IMR-90 (cell line): ENCODE results near the gene LDB1. TPM values are rescaled to one million over a fixed set of nuclear protein-coding genes. Genes with fewer than 3 reads are reported as not detected.

ENCODE experiments used
- ATAC-seq: fragments of 200-7000 bp; cut with Tn5 transposase; 2 replicates; pipeline ENCODE4 v1.9.1; 2020; ENCODE audit warnings: low read depth, mild to moderate bottlenecking, moderate library complexity
- BruUV-seq: library from RNA; stranded (reverse); fragments of 400-500 nt; replicated peaks from 2 replicates; lab custom pipeline; 2021; lab: Mats Ljungman, UMichigan
- CTCF ChIA-PET: fragments of 300-600 bp; formaldehyde crosslinking; extraction: SDS; loops from one replicate; lab custom pipeline; 2021; ENCODE audit warnings: antibody characterized with exemption; lab: Yijun Ruan, JAX
- POLR2A ChIA-PET: fragments of 300-600 bp; sonication (Branson Sonifier 250); formaldehyde crosslinking; loops from one replicate; lab custom pipeline; 2022; ENCODE audit warnings: antibody characterized with exemption; ENCODE audit not compliant: unreplicated experiment; lab: Charles Lee
- DNase-seq: peaks from one replicate; pipeline ENCODE4 v3.0.0; 2013
- H2AFZ ChIP-seq: replicated peaks from 2 replicates; pipeline ENCODE3; 2013; ENCODE audit warnings: low read length, mild to moderate bottlenecking; ENCODE audit not compliant: poor library complexity
- H2AK5ac ChIP-seq: 2 replicates; pipeline ENCODE4 v1.6.1; 2013; ENCODE audit warnings: low read depth, low read length, inconsistent platforms
- H2AK9ac ChIP-seq: replicated peaks from 2 replicates; pipeline ENCODE3; 2013; ENCODE audit warnings: mild to moderate bottlenecking, low read depth, low read length, moderate library complexity; ENCODE audit not compliant: poor library complexity
- H2BK120ac ChIP-seq: 2 replicates; pipeline ENCODE4 v1.6.1; 2013; ENCODE audit warnings: low read depth, low read length, inconsistent platforms
- H2BK15ac ChIP-seq: 3 replicates; pipeline ENCODE4 v1.6.1; 2013; ENCODE audit warnings: low read depth, low read length, inconsistent platforms
- H2BK20ac ChIP-seq: 2 replicates; pipeline ENCODE4 v1.6.1; 2013; ENCODE audit warnings: low read depth, mild to moderate bottlenecking, inconsistent platforms, low read length, moderate library complexity
- H2BK5ac ChIP-seq: 2 replicates; pipeline ENCODE4 v1.6.1; 2013; ENCODE audit warnings: mild to moderate bottlenecking, low read depth, low read length, inconsistent platforms; ENCODE audit not compliant: poor library complexity, severe bottlenecking
- H3K14ac ChIP-seq: replicated peaks from 2 replicates; pipeline ENCODE4 v1.6.1; 2013; ENCODE audit warnings: low read depth, low read length, inconsistent platforms
- H3K18ac ChIP-seq: 2 replicates; pipeline ENCODE4 v1.6.1; 2013; ENCODE audit warnings: low read depth, low read length, control low read depth
- H3K23ac ChIP-seq: 2 replicates; pipeline ENCODE4 v1.6.1; 2013; ENCODE audit warnings: low read depth, low read length, inconsistent platforms
- H3K27ac ChIP-seq: 2 replicates; pipeline ENCODE4 v1.5.1; 2013; ENCODE audit warnings: mild to moderate bottlenecking, control low read depth, low read length; ENCODE audit not compliant: insufficient read depth
- H3K27me3 ChIP-seq: 2 replicates; pipeline ENCODE4 v1.6.1; 2013; ENCODE audit warnings: low read length; ENCODE audit not compliant: control insufficient read depth, insufficient read depth
- H3K36me3 ChIP-seq: 2 replicates; pipeline ENCODE4 v1.6.1; 2013; ENCODE audit warnings: low read length, mixed read lengths; ENCODE audit not compliant: control insufficient read depth, insufficient read depth
- H3K4ac ChIP-seq: 2 replicates; pipeline ENCODE4 v1.6.1; 2013; ENCODE audit warnings: low read depth, low read length, inconsistent platforms
- H3K4me1 ChIP-seq: 2 replicates; pipeline ENCODE4 v1.6.1; 2013; ENCODE audit warnings: low read length, mixed read lengths; ENCODE audit not compliant: control insufficient read depth, insufficient read depth
- H3K4me2 ChIP-seq: 2 replicates; pipeline ENCODE4 v1.6.1; 2013; ENCODE audit warnings: low read depth, mild to moderate bottlenecking, control low read depth, low read length, moderate library complexity
- H3K4me3 ChIP-seq: 2 replicates; pipeline ENCODE4 v1.5.1; 2013; ENCODE audit warnings: low read depth, mild to moderate bottlenecking, control low read depth, low read length, moderate library complexity; ENCODE audit not compliant: insufficient read depth
- H3K56ac ChIP-seq: 2 replicates; pipeline ENCODE4 v1.6.1; 2013; ENCODE audit warnings: low read length, inconsistent platforms; ENCODE audit not compliant: insufficient read depth; ENCODE audit errors: extremely low read depth
- H3K79me1 ChIP-seq, 2 experiments: 2 replicates each; pipeline ENCODE4 v1.6.1; 2013; ENCODE audit warnings: low read length in 2 of 2, inconsistent platforms in 1 of 2, low read depth in 1 of 2
- H3K9ac ChIP-seq: 2 replicates; pipeline ENCODE4 v1.6.1; 2013; ENCODE audit warnings: low read depth, low read length, control low read depth
- H3K9me1 ChIP-seq: 2 replicates; pipeline ENCODE4 v1.6.1; 2013; ENCODE audit warnings: low read length, inconsistent platforms; ENCODE audit not compliant: insufficient read depth
- H3K9me3 ChIP-seq: 2 replicates; pipeline ENCODE4 v1.6.1; 2013; ENCODE audit warnings: low read length; ENCODE audit not compliant: control insufficient read depth, insufficient read depth
- H4K20me1 ChIP-seq: 2 replicates; pipeline ENCODE4 v1.6.1; 2013; ENCODE audit warnings: low read length, inconsistent platforms; ENCODE audit not compliant: insufficient read depth
- H4K5ac ChIP-seq: 2 replicates; pipeline ENCODE4 v1.6.1; 2013; ENCODE audit warnings: mild to moderate bottlenecking, low read depth, low read length, control low read depth
- H4K8ac ChIP-seq, 2 experiments: 2 replicates each; pipeline ENCODE4 v1.6.1; 2013; ENCODE audit warnings: low read depth in 2 of 2, low read length in 2 of 2, control low read depth in 1 of 2, inconsistent platforms in 1 of 2
- H4K91ac ChIP-seq: 2 replicates; pipeline ENCODE4 v1.6.1; 2013; ENCODE audit warnings: low read depth, low read length, inconsistent platforms; ENCODE audit not compliant: insufficient read depth
- BHLHE40 ChIP-seq: fragments of 150-350 bp; IDR thresholded peaks from 2 replicates; pipeline ENCODE4 v1.6.1; 2016; ENCODE audit warnings: mild to moderate bottlenecking, low read depth, low read length
- CHD1 ChIP-seq: IDR thresholded peaks from 2 replicates; pipeline ENCODE4 v1.6.1; 2012; ENCODE audit warnings: low read depth, low read length, improper control_type of control experiment
- FOS ChIP-seq: fragments of 150-350 bp; IDR thresholded peaks from 2 replicates; pipeline ENCODE4 v1.6.1; 2016; ENCODE audit warnings: low read depth, low read length
- MAFK ChIP-seq: IDR thresholded peaks from 2 replicates; pipeline ENCODE4 v1.6.1; 2012; ENCODE audit warnings: low read depth, low read length, improper control_type of control experiment
- MAZ ChIP-seq: IDR thresholded peaks from 2 replicates; pipeline ENCODE4 v1.6.1; 2012; ENCODE audit warnings: low read depth, mild to moderate bottlenecking, low read length, improper control_type of control experiment, moderate library complexity, borderline replicate concordance
- MXI1 ChIP-seq: IDR thresholded peaks from 2 replicates; pipeline ENCODE4 v1.6.1; 2012; ENCODE audit warnings: low read depth, mild to moderate bottlenecking, low read length, moderate library complexity, borderline replicate concordance
- NFE2L2 ChIP-seq: fragments of 150-350 bp; IDR thresholded peaks from 2 replicates; pipeline ENCODE4 v1.6.1; 2016; ENCODE audit warnings: low read depth, mild to moderate bottlenecking, low read length
- POLR2A ChIP-seq: IDR thresholded peaks from 2 replicates; pipeline ENCODE4 v1.6.1; 2012; ENCODE audit warnings: mild to moderate bottlenecking, low read depth, low read length
- RAD21 ChIP-seq: IDR thresholded peaks from 2 replicates; pipeline ENCODE4 v1.6.1; 2012; ENCODE audit warnings: low read length, improper control_type of control experiment
- RCOR1 ChIP-seq: IDR thresholded peaks from 2 replicates; pipeline ENCODE4 v1.6.1; 2012; ENCODE audit warnings: mild to moderate bottlenecking, low read length, improper control_type of control experiment; ENCODE audit not compliant: insufficient replicate concordance
- RFX5 ChIP-seq: IDR thresholded peaks from 2 replicates; pipeline ENCODE4 v1.8.0; 2012; ENCODE audit warnings: low read depth, mild to moderate bottlenecking, low read length, moderate library complexity
- SMC3 ChIP-seq: fragments of 150-350 bp; IDR thresholded peaks from 2 replicates; pipeline ENCODE4 v1.6.1; 2016; ENCODE audit warnings: low read depth, mild to moderate bottlenecking, antibody characterized with exemption, low read length, moderate library complexity
- WGBS, 2 experiments: methylation state at CpG; one replicate each; pipeline versions ENCODE4 v1.1.5 to v1.1.7; 2013; ENCODE audit warnings: missing lambda C conversion rate in 2 of 2; ENCODE audit not compliant: insufficient read length in 1 of 2; ENCODE audit errors: extremely low coverage in 2 of 2; 5-methylcytosine and 5-hydroxymethylcytosine counted together
- dilution Hi-C: fragments of 300-500 bp; cut with HindIII; formaldehyde crosslinking; loops from one replicate; pipeline ENCODE4 v1.14.3; 2018; ENCODE audit warnings: low sequenced_read_pairs; ENCODE audit not compliant: unreplicated experiment
- in situ Hi-C: fragments of 300-500 bp; cut with MboI; formaldehyde crosslinking; loops from 3 replicates; pipeline ENCODE4 v1.14.3; 2019; ENCODE audit warnings: low sequenced_read_pairs, inconsistent platforms, mixed read lengths
- intact Hi-C: fragments of 100-400 bp; cut with micrococcal nuclease; formaldehyde crosslinking; loops from 2 replicates; pipeline ENCODE4 v1.10.0; 2022
- polyA plus RNA-seq, 3 experiments: library from polyadenylated mRNA; depleted of rRNA; stranded (reverse); fragments of >200 nt; gene quantifications; 2 replicates each; pipeline ENCODE4 v1.2.3, GENCODE V29; 2012; ENCODE audit warnings: low replicate concordance in 1 of 3
- total RNA-seq: library from RNA; depleted of rRNA; stranded (reverse); fragments of >200 nt; gene quantifications from 2 replicates; pipeline ENCODE4 v1.2.3, GENCODE V29; 2012
- TF ChIP-seq, protein P1 (sequence below): fragments of 150-350 bp; IDR thresholded peaks from 2 replicates; pipeline ENCODE4 v1.6.1; 2016; ENCODE audit warnings: low read depth, mild to moderate bottlenecking, low read length, moderate library complexity, borderline replicate concordance
- TF ChIP-seq, protein P2 (sequence below): fragments of 150-350 bp; IDR thresholded peaks from 2 replicates; pipeline ENCODE4 v1.6.1; 2017; ENCODE audit warnings: mild to moderate bottlenecking, antibody characterized with exemption, low read length, low read depth
- TF ChIP-seq, protein P3 (sequence below): conservative IDR thresholded peaks from 2 replicates; pipeline ENCODE4 v1.5.1; 2012; ENCODE audit warnings: mild to moderate bottlenecking, low read depth, low read length, improper control_type of control experiment

Gene LDB1
- total and polyA plus RNA-seq, 2 of the 4 experiments (the other 2 are of a cell fraction): 47.9 to 92.4 TPM

DNA sequence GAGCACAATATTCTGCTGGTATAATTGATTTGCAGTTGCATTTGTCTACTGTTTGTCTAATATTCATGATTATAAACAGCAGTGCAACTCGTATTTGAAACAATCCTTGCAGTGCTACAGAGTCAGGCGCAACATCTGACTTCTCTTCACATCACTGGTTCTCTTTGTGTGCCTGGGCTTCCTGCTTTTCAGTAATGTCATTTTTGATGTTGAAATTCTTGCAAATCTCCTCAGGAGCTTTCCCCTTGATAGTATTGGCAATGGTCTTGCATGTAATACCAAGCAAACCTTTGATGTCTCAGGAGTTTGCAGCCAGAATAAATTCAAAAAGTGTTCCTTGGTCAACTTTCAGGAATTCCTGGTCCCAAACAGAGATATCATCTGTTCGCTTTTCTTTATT, 34.8 kb downstream of the LDB1 start:
- in situ Hi-C loops: no loop called here
- no peak overlapping the region for H4K91ac ChIP-seq
- ATAC-seq (no peak), DNase-seq (no peak)
- H2AK9ac ChIP-seq: no peak overlapping the region
- no peak overlapping the region for H2BK20ac ChIP-seq
- no peak overlapping the region for H3K56ac ChIP-seq
- peaks cover 3% of the 10 kb centered on the region; the same call in 1 of the 2 replicates for H3K36me3 ChIP-seq
- H4K20me1 ChIP-seq: no peaks in the 10 kb centered on the region
- ChIA-PET CTCF (no interaction called here), POLR2A (no interaction called here)
- H3K27me3 ChIP-seq: no peaks in the 10 kb centered on the region
- no peak overlapping the region for H4K8ac ChIP-seq
- intact Hi-C loops: no loop called here
- no peaks in the 10 kb centered on the region for H3K4me1 ChIP-seq
- no peak overlapping the region for H3K27ac ChIP-seq
- H4K5ac ChIP-seq: no peak overlapping the region
- no peak overlapping the region for H2BK5ac ChIP-seq
- TF ChIP-seq RAD21 (no peak), NFE2L2 (no peak), BHLHE40 (no peak), RFX5 (no peak), POLR2A (no peak), MAFK (no peak), RCOR1 (no peak), MXI1 (no peak), FOS (no peak), MAZ (no peak), CHD1 (no peak), SMC3 (no peak)
- TF ChIP-seq, protein P1, sequence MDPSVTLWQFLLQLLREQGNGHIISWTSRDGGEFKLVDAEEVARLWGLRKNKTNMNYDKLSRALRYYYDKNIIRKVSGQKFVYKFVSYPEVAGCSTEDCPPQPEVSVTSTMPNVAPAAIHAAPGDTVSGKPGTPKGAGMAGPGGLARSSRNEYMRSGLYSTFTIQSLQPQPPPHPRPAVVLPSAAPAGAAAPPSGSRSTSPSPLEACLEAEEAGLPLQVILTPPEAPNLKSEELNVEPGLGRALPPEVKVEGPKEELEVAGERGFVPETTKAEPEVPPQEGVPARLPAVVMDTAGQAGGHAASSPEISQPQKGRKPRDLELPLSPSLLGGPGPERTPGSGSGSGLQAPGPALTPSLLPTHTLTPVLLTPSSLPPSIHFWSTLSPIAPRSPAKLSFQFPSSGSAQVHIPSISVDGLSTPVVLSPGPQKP: no peak
- TF ChIP-seq, protein P2, sequence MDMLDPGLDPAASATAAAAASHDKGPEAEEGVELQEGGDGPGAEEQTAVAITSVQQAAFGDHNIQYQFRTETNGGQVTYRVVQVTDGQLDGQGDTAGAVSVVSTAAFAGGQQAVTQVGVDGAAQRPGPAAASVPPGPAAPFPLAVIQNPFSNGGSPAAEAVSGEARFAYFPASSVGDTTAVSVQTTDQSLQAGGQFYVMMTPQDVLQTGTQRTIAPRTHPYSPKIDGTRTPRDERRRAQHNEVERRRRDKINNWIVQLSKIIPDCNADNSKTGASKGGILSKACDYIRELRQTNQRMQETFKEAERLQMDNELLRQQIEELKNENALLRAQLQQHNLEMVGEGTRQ: no peak
- TF ChIP-seq, protein P3, sequence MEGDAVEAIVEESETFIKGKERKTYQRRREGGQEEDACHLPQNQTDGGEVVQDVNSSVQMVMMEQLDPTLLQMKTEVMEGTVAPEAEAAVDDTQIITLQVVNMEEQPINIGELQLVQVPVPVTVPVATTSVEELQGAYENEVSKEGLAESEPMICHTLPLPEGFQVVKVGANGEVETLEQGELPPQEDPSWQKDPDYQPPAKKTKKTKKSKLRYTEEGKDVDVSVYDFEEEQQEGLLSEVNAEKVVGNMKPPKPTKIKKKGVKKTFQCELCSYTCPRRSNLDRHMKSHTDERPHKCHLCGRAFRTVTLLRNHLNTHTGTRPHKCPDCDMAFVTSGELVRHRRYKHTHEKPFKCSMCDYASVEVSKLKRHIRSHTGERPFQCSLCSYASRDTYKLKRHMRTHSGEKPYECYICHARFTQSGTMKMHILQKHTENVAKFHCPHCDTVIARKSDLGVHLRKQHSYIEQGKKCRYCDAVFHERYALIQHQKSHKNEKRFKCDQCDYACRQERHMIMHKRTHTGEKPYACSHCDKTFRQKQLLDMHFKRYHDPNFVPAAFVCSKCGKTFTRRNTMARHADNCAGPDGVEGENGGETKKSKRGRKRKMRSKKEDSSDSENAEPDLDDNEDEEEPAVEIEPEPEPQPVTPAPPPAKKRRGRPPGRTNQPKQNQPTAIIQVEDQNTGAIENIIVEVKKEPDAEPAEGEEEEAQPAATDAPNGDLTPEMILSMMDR: no peak
- no peak overlapping the region for H3K4ac ChIP-seq
- no peaks in the 10 kb centered on the region for H3K9me3 ChIP-seq
- H3K9ac ChIP-seq: no peak overlapping the region
- H2BK15ac ChIP-seq: no peak overlapping the region
- H2BK120ac ChIP-seq: no peak overlapping the region
- no peak overlapping the region for H3K18ac ChIP-seq
- no peaks in the 10 kb centered on the region; the same call in 1 of the 2 replicates for H3K9me1 ChIP-seq
- no peak overlapping the region for H2AK5ac ChIP-seq
- no CpG with 5 or more reads among the region's 3 CpGs for WGBS, 2 experiments
- no peak overlapping the region for H3K23ac ChIP-seq
- no peaks in the 10 kb centered on the region for H3K79me1 ChIP-seq
- no peak overlapping the region for H3K14ac ChIP-seq
- no peak overlapping the region for H3K4me3 ChIP-seq
- H2AFZ ChIP-seq: no peak overlapping the region
- dilution Hi-C loops: no loop called here
- BruUV-seq: no TSS peak
- H3K4me2 ChIP-seq: no peak overlapping the region
